K562 (cell line): ENCODE measurements around the gene TAF3. TPM values are rescaled to one million over a fixed set of nuclear protein-coding genes. Genes with fewer than 3 reads are reported as not detected.

Source experiments
- ATAC-seq: fragments of 200-7000 bp; cut with Tn5 transposase; 3 replicates; pipeline ENCODE4 v1.9.1; 2020; ENCODE audit warnings: moderate library complexity
- BruUV-seq: library from RNA; stranded (reverse); fragments of 400-500 nt; replicated peaks from 2 replicates; lab custom pipeline; 2021; lab: Mats Ljungman, UMichigan
- CTCF ChIA-PET: fragments of 300-600 bp; formaldehyde crosslinking; extraction: SDS; loops from one replicate; lab custom pipeline; 2021; ENCODE audit warnings: low intra/inter-chr PET ratio; lab: Yijun Ruan, JAX
- POLR2A ChIA-PET: fragments of 300-600, 350-650 bp; sonication (Branson Sonifier 250); formaldehyde crosslinking; extraction: SDS; loops from one replicate; lab custom pipeline; 2021; ENCODE audit warnings: antibody characterized with exemption, inconsistent platforms; lab: Yijun Ruan, JAX
- DNase-seq, 4 experiments: peaks; one replicate each; pipeline versions ENCODE4 v3.0.0 to v3.0.0-alpha.2; 2011 to 2018; ENCODE audit warnings: low spot score in 3 of 4, mixed read lengths in 3 of 4; ENCODE audit errors: extremely low read depth in 1 of 4
- FAIRE-seq: peaks from 2 replicates; lab custom pipeline; 2011; peaks lifted over from hg19 to GRCh38; lab: Jason Lieb, UNC
- H2AFZ ChIP-seq: 2 replicates; pipeline ENCODE4 v1.6.0; 2011; ENCODE audit warnings: low read depth, low read length, control low read depth, inconsistent platforms
- H3K27ac ChIP-seq: fragments of 200-600 bp; 3 replicates; pipeline ENCODE4 v1.8.0; 2011; ENCODE audit warnings: low read depth, mild to moderate bottlenecking, control low read depth, inconsistent platforms, low read length, moderate library complexity, mixed read lengths; ENCODE audit errors: extremely low read depth
- H3K27me3 ChIP-seq, 2 experiments: fragments of 300-600 bp in 1 of 2; 2 replicates in 1 of 2; 3 replicates in 1 of 2; pipeline versions ENCODE4 v1.6.0 to v1.8.0; 2011; ENCODE audit warnings: inconsistent platforms in 2 of 2, low read length in 2 of 2, mild to moderate bottlenecking in 1 of 2, mixed read lengths in 1 of 2, moderate library complexity in 1 of 2; ENCODE audit not compliant: control insufficient read depth in 2 of 2, insufficient read depth in 2 of 2
- H3K36me3 ChIP-seq: fragments of 300-600 bp; 3 replicates; pipeline ENCODE4 v1.8.0; 2011; ENCODE audit warnings: mild to moderate bottlenecking, low read length, inconsistent platforms; ENCODE audit not compliant: control insufficient read depth, insufficient read depth
- H3K4me1 ChIP-seq, 2 experiments: fragments of 200-600 bp in 1 of 2; replicated peaks in 1 of 2; 2 replicates in 1 of 2; 3 replicates in 1 of 2; pipeline versions ENCODE4 v1.5.1 to v1.8.0; 2011; ENCODE audit warnings: inconsistent platforms in 2 of 2, low read length in 2 of 2, mild to moderate bottlenecking in 1 of 2, mixed read lengths in 1 of 2, moderate library complexity in 1 of 2; ENCODE audit not compliant: control insufficient read depth in 2 of 2, insufficient read depth in 2 of 2
- H3K4me2 ChIP-seq: 2 replicates; pipeline ENCODE4 v1.6.1; 2011; ENCODE audit warnings: low read length, control low read depth, inconsistent platforms, mixed read lengths; ENCODE audit not compliant: insufficient read depth
- H3K4me3 ChIP-seq: fragments of 200-600 bp; sonication (generic), shearing (Covaris generic); 2 replicates; pipeline ENCODE4 v1.5.1; 2016; ENCODE audit warnings: control low read depth, inconsistent platforms
- H3K79me2 ChIP-seq: fragments of 200-600 bp; 3 replicates; pipeline ENCODE4 v1.8.0; 2011; ENCODE audit warnings: low read length, inconsistent platforms; ENCODE audit not compliant: control insufficient read depth, insufficient read depth
- H3K9ac ChIP-seq, 2 experiments: 2 replicates each; pipeline versions ENCODE4 v1.6.0 to v1.6.1; 2011; ENCODE audit warnings: low read depth in 2 of 2, low read length in 2 of 2, control low read depth in 1 of 2, inconsistent platforms in 1 of 2, mild to moderate bottlenecking in 1 of 2, mixed read lengths in 1 of 2; ENCODE audit not compliant: insufficient read depth in 1 of 2
- H3K9me1 ChIP-seq: one replicate; pipeline ENCODE4 v1.6.0; 2011; ENCODE audit warnings: inconsistent platforms, mild to moderate bottlenecking, low read length, moderate library complexity; ENCODE audit not compliant: control insufficient read depth, insufficient read depth
- H3K9me3 ChIP-seq: replicated peaks from 2 replicates; pipeline ENCODE4 v1.5.1; 2011; ENCODE audit warnings: low read depth, low read length, inconsistent platforms; ENCODE audit not compliant: control insufficient read depth, insufficient read depth
- H4K20me1 ChIP-seq: replicated peaks from 2 replicates; pipeline ENCODE4 v1.6.1; 2011; ENCODE audit warnings: low read length, inconsistent platforms, mixed read lengths; ENCODE audit not compliant: control insufficient read depth, insufficient read depth
- LEF1 ChIP-seq: fragments of 450-650 bp; IDR thresholded peaks from 2 replicates; pipeline ENCODE4 v1.6.1; 2016; ENCODE audit warnings: mild to moderate bottlenecking
- MEIS2 ChIP-seq: fragments of 450-650 bp; IDR thresholded peaks from 2 replicates; pipeline ENCODE4 v1.6.1; 2014; ENCODE audit warnings: mild to moderate bottlenecking; ENCODE audit not compliant: partially characterized antibody
- RFX1 ChIP-seq: fragments of 450-650 bp; IDR thresholded peaks from 2 replicates; pipeline ENCODE4 v1.6.1; 2016; ENCODE audit warnings: mild to moderate bottlenecking, moderate library complexity
- WGBS: fragments of 100-300 bp; shearing (Covaris generic); methylation state at CpG from one replicate; pipeline ENCODE4 v1.1.6; 2016; ENCODE audit warnings: low coverage, mixed read lengths; ENCODE audit not compliant: insufficient coverage; ENCODE audit errors: missing lambda C conversion rate; 5-methylcytosine and 5-hydroxymethylcytosine counted together
- in situ Hi-C: fragments of 300-500 bp; cut with MboI; formaldehyde crosslinking; loops from 4 replicates; pipeline ENCODE4 v1.15.0; 2018; ENCODE audit warnings: inconsistent platforms, mixed read lengths
- intact Hi-C: fragments of 100-400 bp; cut with micrococcal nuclease; formaldehyde crosslinking; loops from 2 replicates; pipeline ENCODE4 v1.14.2; 2022
- polyA plus RNA-seq, 8 experiments: library from polyadenylated mRNA; depleted of rRNA in 4 of 8; stranded (reverse) in 5 of 8; unstranded in 3 of 8; fragments of >200 nt; fragmentation: Nextera tagmentation in 2 of 8; fragmentation: Illumina TruSeq in 1 of 8; extraction: Ambion mirVana in 2 of 8; extraction: Trizol in 1 of 8; gene quantifications; 2 replicates each; pipeline versions ENCODE4 v1.2.1 to v1.2.3, GENCODE V29; 2011 to 2014; ENCODE audit warnings: inconsistent platforms in 1 of 8, missing spikeins in 1 of 8
- total RNA-seq, 7 experiments: library from RNA; depleted of rRNA in 6 of 7; stranded (reverse); fragments of >200 nt in 6 of 7; fragmentation: Illumina TruSeq in 2 of 7; extraction: Trizol in 2 of 7; gene quantifications; 2 replicates each; pipeline versions ENCODE4 v1.2.1 to v1.2.3, GENCODE V29; 2011 to 2021; ENCODE audit warnings: low replicate concordance in 1 of 7
- TF ChIP-seq, protein P1 (sequence below): fragments of 450-650 bp; IDR thresholded peaks from 2 replicates; pipeline ENCODE4 v1.6.1; 2016
- TF ChIP-seq, protein P2 (sequence below), 2 experiments: IDR thresholded peaks in 1 of 2; conservative IDR thresholded peaks in 1 of 2; 2 replicates each; pipeline ENCODE4 v1.6.1; 2016; ENCODE audit warnings: low read depth in 2 of 2, mild to moderate bottlenecking in 1 of 2, missing compliant biosample characterization in 1 of 2, missing genetic modification characterization in 1 of 2, moderate library complexity in 1 of 2

TAF3 gene
- total and polyA plus RNA-seq, 9 of the 15 experiments (the other 6 are each of a cell fraction or from before 2014, with no cell fraction given), result 1.5 to 9.9 (median 4.1) TPM

DNA sequence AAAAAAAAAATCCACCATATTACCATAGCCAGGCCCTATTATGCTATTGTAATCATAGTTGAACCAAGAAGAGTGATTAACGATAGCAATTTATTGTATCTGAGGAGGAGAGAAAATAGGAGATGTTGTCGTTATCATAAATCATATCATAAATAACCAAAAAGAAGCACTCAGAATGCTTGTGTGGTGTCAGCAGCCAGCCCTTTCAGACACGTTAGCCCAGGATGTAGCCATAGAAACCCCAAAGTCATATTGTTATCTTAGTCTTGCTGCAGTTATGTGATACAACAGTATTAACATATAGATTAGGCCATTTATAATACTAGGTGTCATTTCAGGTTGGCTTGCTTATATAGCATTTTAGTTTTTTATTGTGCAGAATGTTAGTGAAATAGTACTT, 134.0 kb downstream of the TAF3 start:
- TF ChIP-seq, protein P1, sequence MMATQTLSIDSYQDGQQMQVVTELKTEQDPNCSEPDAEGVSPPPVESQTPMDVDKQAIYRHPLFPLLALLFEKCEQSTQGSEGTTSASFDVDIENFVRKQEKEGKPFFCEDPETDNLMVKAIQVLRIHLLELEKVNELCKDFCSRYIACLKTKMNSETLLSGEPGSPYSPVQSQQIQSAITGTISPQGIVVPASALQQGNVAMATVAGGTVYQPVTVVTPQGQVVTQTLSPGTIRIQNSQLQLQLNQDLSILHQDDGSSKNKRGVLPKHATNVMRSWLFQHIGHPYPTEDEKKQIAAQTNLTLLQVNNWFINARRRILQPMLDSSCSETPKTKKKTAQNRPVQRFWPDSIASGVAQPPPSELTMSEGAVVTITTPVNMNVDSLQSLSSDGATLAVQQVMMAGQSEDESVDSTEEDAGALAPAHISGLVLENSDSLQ, result 0 out of 2 replicates have a peak, but pooled peaks have one; percentile 28
- TF ChIP-seq RFX1, result peak; percentile 48; the same call in 1 of the 2 replicates
- TF ChIP-seq LEF1, result no peak
- TF ChIP-seq, protein P2, sequence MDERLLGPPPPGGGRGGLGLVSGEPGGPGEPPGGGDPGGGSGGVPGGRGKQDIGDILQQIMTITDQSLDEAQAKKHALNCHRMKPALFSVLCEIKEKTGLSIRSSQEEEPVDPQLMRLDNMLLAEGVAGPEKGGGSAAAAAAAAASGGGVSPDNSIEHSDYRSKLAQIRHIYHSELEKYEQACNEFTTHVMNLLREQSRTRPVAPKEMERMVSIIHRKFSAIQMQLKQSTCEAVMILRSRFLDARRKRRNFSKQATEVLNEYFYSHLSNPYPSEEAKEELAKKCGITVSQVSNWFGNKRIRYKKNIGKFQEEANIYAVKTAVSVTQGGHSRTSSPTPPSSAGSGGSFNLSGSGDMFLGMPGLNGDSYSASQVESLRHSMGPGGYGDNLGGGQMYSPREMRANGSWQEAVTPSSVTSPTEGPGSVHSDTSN (CRISPR knock-in tag; IDR thresholded peaks at IDR 0.05; ENCODE audit: low read depth), result no peak
- TF ChIP-seq, protein P2 (tag; conservative IDR thresholded peaks at IDR 0.05; ENCODE audit: low read depth), result peak; percentile 77
- peak; percentile 71 for TF ChIP-seq MEIS2
- TF ChIP-seq, all 486 proteins: peak for 4
- Histone ChIP-seq H4K20me1 (no peaks in the 10 kb centered on the region), H3K79me2 (peaks cover 5% of the 10 kb centered on the region; the same call in 1 of the 3 replicates), H3K9ac (no peak overlapping the region), H3K27me3 (no peaks in the 10 kb centered on the region), H2AFZ (no peak overlapping the region), H3K4me3 (no peak overlapping the region), H3K9me1 (no peaks in the 10 kb centered on the region), H3K4me1 (peaks cover 0 to 9% of the 10 kb centered on the region in 2 experiments; a peak in 2 of 5 replicates), H3K27ac (no peak overlapping the region), H3K4me2 (no peak overlapping the region), H3K9me3 (no peaks in the 10 kb centered on the region), H3K36me3 (no peaks in the 10 kb centered on the region)
- in situ Hi-C loops (no loop called here), intact Hi-C loops (no loop called here)
- POLR2A ChIA-PET, result no interaction called here
- 33% methylated on average over 3 of the region's 3 CpGs for WGBS
- no TSS peak for BruUV-seq
- ATAC-seq (no peak), FAIRE-seq (no peak), DNase-seq (no peak)
- CTCF ChIA-PET, result no interaction called here
